M059J (cell line): ENCODE measurements around the gene NCBP2. TPM values are rescaled to one million over a fixed set of nuclear protein-coding genes. Genes with fewer than 3 reads are reported as not detected.

Source experiments
- total RNA-seq: library from RNA; depleted of rRNA; stranded (reverse); fragments of >200 nt; shearing (Covaris generic); gene quantifications from 2 replicates; pipeline ENCODE4 v1.2.3, GENCODE V29; 2014; rRNA removed

NCBP2 gene
- total RNA-seq, 1 experiment from 2014 or later = 95.5 TPM

Other genes with a start within 250 kb of the NCBP2 start
- 9.0 and 11.2 TPM in 2 replicates for gene CEP19, start 230.3 kb downstream of the NCBP2 start, total RNA-seq
- gene PIGX, start 230.2 kb downstream of the NCBP2 start, total RNA-seq = 57.4 and 77.0 TPM in 2 replicates
- gene PAK2, start 202.7 kb downstream of the NCBP2 start, total RNA-seq = 35.2 and 57.4 TPM in 2 replicates
- 39.3 and 62.4 TPM in 2 replicates for gene SENP5, start 74.6 kb downstream of the NCBP2 start, total RNA-seq
- gene PIGZ, start 26.3 kb upstream of the NCBP2 start, total RNA-seq = 1.7 and 1.9 TPM in 2 replicates
- 4.2 and 8.9 TPM in 2 replicates for gene MELTF, start 87.3 kb upstream of the NCBP2 start, total RNA-seq